ENCODE measurements around the gene PKNOX2.

Gene PKNOX2

DNA sequence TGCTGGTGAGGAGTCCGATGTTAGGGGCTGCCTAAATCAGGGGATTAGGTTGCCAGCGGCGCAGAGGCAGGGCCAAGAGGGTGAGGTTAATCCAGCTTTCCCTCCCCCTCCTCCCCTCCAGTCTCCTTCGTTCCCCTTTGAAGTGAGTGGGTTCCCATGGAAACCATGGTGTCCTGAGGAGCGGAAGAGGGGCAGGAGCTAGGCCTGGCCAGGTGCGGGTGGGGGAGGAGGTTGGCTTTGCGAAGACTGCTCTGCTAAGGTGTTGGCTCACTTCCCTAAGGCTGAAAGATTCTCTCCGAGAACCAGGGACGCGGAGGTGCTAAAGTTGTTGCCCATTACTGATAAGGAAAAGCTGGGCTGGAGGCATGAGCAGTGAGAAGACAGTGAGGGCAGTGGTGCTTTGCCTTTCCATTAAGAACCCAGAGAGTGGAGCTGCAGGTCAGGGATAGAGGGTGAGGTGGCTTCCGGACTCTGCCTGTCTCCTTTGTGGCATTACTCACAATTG is 206.9 kb downstream of the PKNOX2 start:
- no peak overlapping the region for H3K27ac ChIP-seq
- TF ChIP-seq, protein P1, sequence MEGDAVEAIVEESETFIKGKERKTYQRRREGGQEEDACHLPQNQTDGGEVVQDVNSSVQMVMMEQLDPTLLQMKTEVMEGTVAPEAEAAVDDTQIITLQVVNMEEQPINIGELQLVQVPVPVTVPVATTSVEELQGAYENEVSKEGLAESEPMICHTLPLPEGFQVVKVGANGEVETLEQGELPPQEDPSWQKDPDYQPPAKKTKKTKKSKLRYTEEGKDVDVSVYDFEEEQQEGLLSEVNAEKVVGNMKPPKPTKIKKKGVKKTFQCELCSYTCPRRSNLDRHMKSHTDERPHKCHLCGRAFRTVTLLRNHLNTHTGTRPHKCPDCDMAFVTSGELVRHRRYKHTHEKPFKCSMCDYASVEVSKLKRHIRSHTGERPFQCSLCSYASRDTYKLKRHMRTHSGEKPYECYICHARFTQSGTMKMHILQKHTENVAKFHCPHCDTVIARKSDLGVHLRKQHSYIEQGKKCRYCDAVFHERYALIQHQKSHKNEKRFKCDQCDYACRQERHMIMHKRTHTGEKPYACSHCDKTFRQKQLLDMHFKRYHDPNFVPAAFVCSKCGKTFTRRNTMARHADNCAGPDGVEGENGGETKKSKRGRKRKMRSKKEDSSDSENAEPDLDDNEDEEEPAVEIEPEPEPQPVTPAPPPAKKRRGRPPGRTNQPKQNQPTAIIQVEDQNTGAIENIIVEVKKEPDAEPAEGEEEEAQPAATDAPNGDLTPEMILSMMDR (conservative IDR thresholded peaks at IDR 0.05): no peak
- no peak for TF ChIP-seq ZFX (IDR thresholded peaks at IDR 0.05)

DNA sequence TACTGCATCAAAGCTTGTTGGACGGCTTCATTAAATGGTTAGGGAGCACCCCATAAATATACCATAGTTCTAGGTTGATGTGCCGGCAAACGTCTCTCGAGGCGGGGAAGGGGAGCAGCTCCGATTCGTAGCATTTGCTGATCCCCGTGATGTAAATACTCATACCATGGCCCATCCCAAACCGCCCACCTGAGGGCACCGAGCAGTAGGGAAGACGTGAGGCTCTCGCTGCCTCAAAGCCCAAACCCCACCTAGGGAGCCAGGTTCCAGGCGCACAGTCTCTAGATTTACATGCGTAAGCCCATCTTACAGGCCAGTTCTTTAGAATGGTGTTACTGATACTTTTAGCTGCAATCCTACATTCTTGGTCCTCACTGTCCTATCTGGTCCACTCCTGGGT is 207.5 kb downstream of the PKNOX2 start:
- TF ChIP-seq ZFX (IDR thresholded peaks at IDR 0.05): no peak
- TF ChIP-seq, protein P1 (conservative IDR thresholded peaks at IDR 0.05): no peak
- H3K27ac ChIP-seq: no peak overlapping the region

DNA sequence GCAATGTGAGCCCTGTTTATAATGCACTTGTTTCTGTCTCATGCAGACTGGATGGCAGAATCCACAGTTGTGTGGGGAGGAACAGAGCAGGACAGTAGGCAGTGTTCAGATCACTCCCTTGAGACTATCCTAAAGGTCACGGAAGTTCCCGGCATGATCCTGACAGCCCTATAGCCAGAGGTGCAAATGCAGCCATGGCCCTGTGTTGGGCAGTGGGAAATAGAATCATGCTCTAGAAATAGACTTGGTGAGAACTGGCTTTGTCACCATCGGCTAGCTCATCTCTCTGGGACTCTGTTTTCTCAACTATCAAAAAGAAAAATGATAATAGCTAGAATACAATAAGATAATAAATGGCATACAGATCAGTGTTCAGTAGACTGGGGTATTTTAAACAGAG is 208.4 kb downstream of the PKNOX2 start:
- TF ChIP-seq, protein P1 (conservative IDR thresholded peaks at IDR 0.05): no peak
- TF ChIP-seq ZFX (IDR thresholded peaks at IDR 0.05): no peak

DNA sequence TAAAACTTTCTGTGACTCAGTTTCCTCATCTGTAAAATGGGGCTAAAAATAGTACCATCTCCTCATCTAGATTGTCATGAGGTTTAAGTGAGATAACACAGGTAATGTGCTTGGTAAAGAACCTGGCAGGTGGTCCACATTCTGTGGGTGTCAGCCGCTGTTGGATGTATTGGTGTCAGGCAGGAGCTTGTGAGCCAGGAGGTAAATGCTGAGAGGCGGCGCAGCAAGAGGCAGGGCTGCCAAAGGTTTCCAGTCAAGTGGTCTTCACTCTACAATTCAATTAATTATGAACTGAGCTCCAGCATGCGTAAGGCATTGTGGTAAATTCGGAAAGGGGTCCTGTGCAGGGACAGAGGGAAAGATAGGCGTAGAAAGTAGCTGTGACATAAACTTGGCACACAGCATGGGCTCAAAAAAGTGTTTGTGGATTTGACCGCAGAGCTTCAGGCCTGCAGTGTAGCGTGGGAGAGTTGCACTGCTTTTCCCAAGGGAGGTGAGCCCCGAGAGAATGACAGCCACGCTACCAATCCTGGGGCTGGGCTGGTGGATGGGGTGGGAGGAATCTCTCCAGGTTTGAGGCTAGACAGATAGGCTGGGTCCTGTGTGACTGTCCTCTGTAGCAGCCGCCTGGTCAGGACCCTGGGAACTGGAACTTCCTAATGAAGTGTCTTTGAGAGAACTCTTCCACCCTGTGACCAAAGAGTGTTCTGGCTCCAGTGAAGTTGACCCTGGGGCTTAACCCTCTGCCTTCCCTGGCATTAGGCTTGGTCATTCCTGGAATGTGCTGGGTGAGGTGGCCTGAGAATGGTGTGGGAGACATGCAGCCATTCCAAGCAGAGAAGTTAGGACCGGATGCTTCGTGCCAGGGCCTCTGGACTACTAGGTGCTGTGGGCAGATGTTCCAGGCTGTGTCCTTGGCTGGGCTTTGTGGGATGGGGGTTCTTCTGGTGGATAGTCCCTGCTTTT is 209.2 kb downstream of the PKNOX2 start:
- no peak overlapping the region for H3K27ac ChIP-seq
- TF ChIP-seq, protein P1 (conservative IDR thresholded peaks at IDR 0.05): no peak
- TF ChIP-seq ZFX (IDR thresholded peaks at IDR 0.05): no peak

More for the DNA sequence above, 208.4 kb downstream of the PKNOX2 start:
- no peak overlapping the region for H3K27ac ChIP-seq

DNA sequence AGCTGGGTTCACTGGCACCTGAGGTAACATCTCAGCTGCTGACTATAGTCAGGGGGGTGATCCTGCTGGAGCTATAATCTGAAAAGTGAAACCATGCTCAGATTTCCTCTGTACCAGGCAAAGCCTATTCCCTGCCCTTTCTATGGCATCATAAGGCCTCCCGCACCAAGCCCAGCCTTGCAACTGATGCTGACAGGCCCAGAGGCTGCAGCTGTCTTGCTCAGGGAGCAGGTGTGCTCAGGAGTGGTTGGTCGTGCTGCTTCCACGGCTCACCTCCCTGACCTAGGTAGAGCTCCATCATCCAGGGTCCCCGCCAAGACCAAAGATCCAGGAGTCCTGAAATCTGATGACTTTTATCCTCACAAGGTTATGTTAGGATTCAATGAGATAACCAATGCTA is 209.8 kb downstream of the PKNOX2 start:
- TF ChIP-seq, protein P1 (conservative IDR thresholded peaks at IDR 0.05): no peak
- no peak overlapping the region for H3K27ac ChIP-seq

DNA sequence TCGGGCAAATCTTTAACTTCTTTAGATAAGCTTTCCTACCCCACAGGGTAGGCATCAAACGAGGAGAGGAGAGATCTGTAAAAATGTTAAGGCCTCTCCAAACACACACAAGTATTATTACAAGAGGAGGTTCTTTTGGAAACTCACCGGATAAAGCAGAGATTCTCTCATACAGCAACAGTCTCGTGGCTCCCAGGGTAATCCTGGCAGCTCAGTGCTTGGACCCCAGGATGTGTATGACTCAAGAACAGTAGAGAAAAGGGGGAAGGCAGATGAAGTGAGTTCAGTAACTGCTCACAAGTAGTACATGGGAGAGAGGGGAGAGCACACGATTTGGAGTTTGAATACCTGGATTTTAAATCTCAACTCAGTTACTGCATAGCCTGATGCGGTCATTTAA is 210.6 kb downstream of the PKNOX2 start:
- no peak overlapping the region for H3K27ac ChIP-seq
- TF ChIP-seq ZFX (IDR thresholded peaks at IDR 0.05): no peak
- TF ChIP-seq, protein P1 (conservative IDR thresholded peaks at IDR 0.05): no peak

DNA sequence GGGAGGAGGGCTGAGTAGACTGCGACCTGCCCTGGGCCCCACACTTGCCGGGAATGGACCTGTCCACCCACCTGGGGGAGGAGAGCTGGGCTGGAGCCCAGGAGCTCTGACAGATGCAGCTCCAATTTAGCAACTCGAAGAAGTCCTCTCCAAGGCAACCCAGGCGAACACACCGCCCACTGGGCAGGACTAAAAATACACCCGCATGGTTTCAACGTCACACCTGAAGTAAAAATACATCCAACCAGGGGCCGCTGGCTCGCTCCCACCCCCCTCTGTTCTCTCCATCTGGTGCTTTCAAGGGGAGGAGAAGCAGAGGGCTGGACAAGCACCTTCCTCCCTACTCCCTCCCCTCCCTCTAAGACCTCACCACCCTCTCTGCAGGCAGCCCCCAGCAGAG is 211.6 kb downstream of the PKNOX2 start:
- H3K27ac ChIP-seq: no peak overlapping the region
- TF ChIP-seq, protein P1 (conservative IDR thresholded peaks at IDR 0.05): no peak
- TF ChIP-seq ZFX (IDR thresholded peaks at IDR 0.05): no peak

Measured in C4-2B (cell line).